ENCODE measurements around the gene TSNAXIP1. TPM values are rescaled to one million over a fixed set of nuclear protein-coding genes. Genes with fewer than 3 reads are reported as not detected.

Gene TSNAXIP1
- total and polyA plus RNA-seq, 10 of the 15 experiments (the other 5 are each of a cell fraction or from before 2014, with no cell fraction given) = 0.09 to 0.63 (median 0.37) TPM; not detected in 1

- TF ChIP-seq ZNF592 (IDR thresholded peaks at IDR 0.05) (no peak), CEBPB (IDR thresholded peaks at IDR 0.05; ENCODE audit: borderline replicate concordance in 1 of 2, low read depth in 2 of 2, low read length in 2 of 2) (no peak), E4F1 (IDR thresholded peaks at IDR 0.05; ENCODE audit: borderline replicate concordance, partially characterized antibody) (no peak), BCL11A (IDR thresholded peaks at IDR 0.05; ENCODE audit: low read depth, low read length) (no peak), ATF2 (IDR thresholded peaks at IDR 0.05; ENCODE audit: low read length) (no peak), MAX (IDR thresholded peaks at IDR 0.05; ENCODE audit: low read depth, low read length) (0 out of 2 replicates have a peak, but pooled peaks have one; percentile 29), ZBED1 (IDR thresholded peaks at IDR 0.05; ENCODE audit: borderline replicate concordance) (no peak), ELK1 (IDR thresholded peaks at IDR 0.05; ENCODE audit: low read depth, low read length) (no peak), JUND (IDR thresholded peaks at IDR 0.05; ENCODE audit: low read depth, low read length) (no peak)
Observed at GRCh38 chr16:67781565-67781921, 25.1 kb upstream of the TSNAXIP1 start (continued).
